Stimulated activated effector memory CD8-positive, alpha-beta T cell treated with anti-CD3 and anti-CD28 coated beads, Interleukin-12 subunit alpha, Interleukin-12 subunit beta, amount 100 ng/mL, for 72 hours (primary cell): ENCODE measurements around the gene NDP.
A peak's percentile ranks its signal among the peaks of the same experiment; 100 is the strongest.

Experiments
- ATAC-seq: fragments of 150-1000 bp; cut with Tn5 transposase; 2 replicates; pipeline ENCODE4 v1.10.0; 2021
- DNase-seq, 2 donors: peaks; one replicate each; pipeline ENCODE4 v3.0.0; 2021 to 2022; ENCODE audit warnings: low spot score in 2 of 2
- H3K27ac Mint-ChIP-seq: one replicate; pipeline ENCODE4 v1.8.0; 2022; ENCODE audit warnings: mild to moderate bottlenecking, mixed read lengths
- H3K36me3 Mint-ChIP-seq: one replicate; pipeline ENCODE4 v1.8.0; 2022; ENCODE audit warnings: mild to moderate bottlenecking, mixed read lengths
- H3K4me1 Mint-ChIP-seq: one replicate; pipeline ENCODE4 v1.8.0; 2022; ENCODE audit warnings: mixed read lengths
- H3K4me3 Mint-ChIP-seq: one replicate; pipeline ENCODE4 v1.8.0; 2022; ENCODE audit warnings: mild to moderate bottlenecking, mixed read lengths
- H3K9me3 Mint-ChIP-seq: one replicate; pipeline ENCODE4 v1.8.0; 2022; ENCODE audit warnings: mixed read lengths

NDP gene

GRCh38 chrX:43978226-43978625 lies 5.0 kb upstream of the NDP start:
- no peak for ATAC-seq
- Mint-ChIP-seq H3K4me1 (peaks cover 5% of the 10 kb centered on the region), H3K27ac (no peak overlapping the region), H3K36me3 (no peaks in the 10 kb centered on the region), H3K9me3 (no peaks in the 10 kb centered on the region), H3K4me3 (no peak overlapping the region)
- DNase-seq, result no peak

GRCh38 chrX:43976205-43976604 lies 3.0 kb upstream of the NDP start:
- Mint-ChIP-seq H3K27ac (no peak overlapping the region), H3K4me3 (no peak overlapping the region), H3K36me3 (no peaks in the 10 kb centered on the region), H3K9me3 (no peaks in the 10 kb centered on the region), H3K4me1 (peaks cover 8% of the 10 kb centered on the region)
- no peak for DNase-seq
- ATAC-seq, result no peak

- Mint-ChIP-seq H3K36me3 (no peaks in the 10 kb centered on the region), H3K27ac (peak overlapping the region; percentile 82), H3K9me3 (no peaks in the 10 kb centered on the region), H3K4me3 (no peak overlapping the region), H3K4me1 (peaks cover 8% of the 10 kb centered on the region)
- ATAC-seq (no peak), DNase-seq (no peak)
Measured at GRCh38 chrX:43975796-43976195, 2.6 kb upstream of the NDP start.

- Mint-ChIP-seq H3K4me1 (peaks cover 8% of the 10 kb centered on the region), H3K36me3 (no peaks in the 10 kb centered on the region), H3K4me3 (no peak overlapping the region), H3K9me3 (no peaks in the 10 kb centered on the region), H3K27ac (peak overlapping the region; percentile 82)
- no peak for DNase-seq
- no peak for ATAC-seq
Measured at GRCh38 chrX:43974741-43975465, 1.7 kb upstream of the NDP start.

GRCh38 chrX:43974100-43974475 lies 898 bp upstream of the NDP start:
- no peak overlapping the region for H3K27ac Mint-ChIP-seq
- DNase-seq (no peak), ATAC-seq (no peak)
- peak overlapping the region; percentile 62 for H3K4me3 Mint-ChIP-seq
- peaks cover 8% of the 10 kb centered on the region for H3K4me1 Mint-ChIP-seq
- H3K36me3 Mint-ChIP-seq, result no peaks in the 10 kb centered on the region
- H3K9me3 Mint-ChIP-seq, result no peaks in the 10 kb centered on the region

DNA sequence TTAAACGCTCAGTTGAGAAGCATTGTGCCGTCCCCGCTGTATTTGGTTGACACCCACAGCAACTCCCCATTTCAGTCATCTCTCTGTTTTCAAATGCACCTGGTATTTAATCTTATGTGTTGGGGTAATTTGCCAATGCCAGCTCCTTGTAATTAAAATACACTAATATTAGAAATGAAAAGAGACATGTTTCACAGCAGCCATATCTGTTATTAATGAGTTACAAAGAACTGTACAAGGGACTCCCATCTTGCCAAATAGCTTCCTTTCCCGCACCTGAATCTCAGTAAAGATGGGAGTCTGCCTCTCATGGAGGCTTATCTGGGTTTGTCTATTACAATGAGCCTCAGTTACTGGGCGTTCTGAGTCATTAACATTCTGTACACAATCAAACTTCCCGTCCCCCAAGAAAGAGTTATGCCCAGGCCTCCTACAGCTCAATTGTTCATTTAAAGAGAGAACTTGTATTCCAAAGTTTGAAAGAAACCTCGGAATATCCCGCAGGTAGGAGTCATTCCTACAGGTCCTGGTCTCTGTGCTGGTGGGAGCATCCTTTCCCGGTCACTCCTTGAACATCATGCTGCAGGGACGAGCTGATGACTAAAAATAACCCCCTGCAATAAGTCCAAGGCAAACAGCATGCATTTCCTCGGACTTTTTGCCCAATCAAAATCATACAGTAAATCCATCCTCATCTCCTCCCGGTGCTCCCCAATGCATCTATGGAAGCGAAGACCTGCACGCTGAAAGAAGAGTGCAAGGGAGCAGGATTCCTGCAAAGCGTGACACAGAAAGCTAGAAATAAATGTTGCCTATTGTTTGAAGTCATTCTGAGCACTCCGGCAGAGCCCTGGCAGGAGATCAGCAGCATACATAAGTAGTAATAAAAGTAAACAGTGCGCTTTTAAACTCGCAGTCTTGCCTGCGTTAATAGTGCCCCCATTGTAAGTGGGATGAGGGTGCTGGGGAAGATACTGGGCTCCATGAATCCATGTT lies 926 bp downstream of the NDP start:
- no peak for DNase-seq
- ATAC-seq, result no peak
- H3K36me3 Mint-ChIP-seq, result no peaks in the 10 kb centered on the region
- peak overlapping the region; percentile 62 for H3K4me3 Mint-ChIP-seq
- peaks cover 8% of the 10 kb centered on the region for H3K4me1 Mint-ChIP-seq
- H3K27ac Mint-ChIP-seq, result no peak overlapping the region
- no peaks in the 10 kb centered on the region for H3K9me3 Mint-ChIP-seq

- no peak overlapping the region for H3K27ac Mint-ChIP-seq
- H3K36me3 Mint-ChIP-seq, result no peaks in the 10 kb centered on the region
- H3K4me3 Mint-ChIP-seq, result no peak overlapping the region
- DNase-seq (no peak), ATAC-seq (peak; percentile 64)
- H3K4me1 Mint-ChIP-seq, result peaks cover 8% of the 10 kb centered on the region
- no peaks in the 10 kb centered on the region for H3K9me3 Mint-ChIP-seq
Measured at GRCh38 chrX:43970528-43970927, 2.7 kb downstream of the NDP start.

- no peak overlapping the region for H3K27ac Mint-ChIP-seq
- H3K4me1 Mint-ChIP-seq, result peaks cover 8% of the 10 kb centered on the region
- no peaks in the 10 kb centered on the region for H3K36me3 Mint-ChIP-seq
- H3K4me3 Mint-ChIP-seq, result no peak overlapping the region
- no peak for ATAC-seq
- no peaks in the 10 kb centered on the region for H3K9me3 Mint-ChIP-seq
- no peak for DNase-seq
Measured at GRCh38 chrX:43969504-43970501, 3.4 kb downstream of the NDP start.

- no peak overlapping the region for H3K27ac Mint-ChIP-seq
- ATAC-seq, result no peak
- H3K9me3 Mint-ChIP-seq, result no peaks in the 10 kb centered on the region
- peaks cover 4% of the 10 kb centered on the region for H3K4me1 Mint-ChIP-seq
- no peak overlapping the region for H3K4me3 Mint-ChIP-seq
- no peaks in the 10 kb centered on the region for H3K36me3 Mint-ChIP-seq
- no peak for DNase-seq
Measured at GRCh38 chrX:43968359-43968781, 4.8 kb downstream of the NDP start.

DNA sequence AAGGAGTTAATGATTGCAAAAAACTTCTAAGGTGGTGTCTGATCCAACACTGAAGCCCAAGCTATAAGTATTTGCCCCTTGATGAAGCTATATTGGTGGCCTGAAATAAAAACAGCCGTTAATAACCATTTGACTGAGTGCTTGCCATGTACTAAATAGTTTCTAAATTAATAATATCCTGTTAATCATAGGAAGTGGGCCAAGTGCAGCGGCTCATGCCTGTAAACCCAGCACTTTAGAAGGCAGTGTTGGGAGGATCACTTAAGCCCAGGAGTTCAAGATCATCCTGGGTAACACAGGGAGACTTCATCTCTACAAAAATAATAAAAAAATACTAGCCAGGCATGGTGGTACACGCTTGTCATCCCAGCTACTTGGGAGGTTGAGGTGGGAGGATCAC lies 8.3 kb downstream of the NDP start:
- no peak for ATAC-seq
- H3K4me3 Mint-ChIP-seq, result no peak overlapping the region
- no peaks in the 10 kb centered on the region for H3K9me3 Mint-ChIP-seq
- DNase-seq, result no peak
- no peak overlapping the region for H3K27ac Mint-ChIP-seq
- no peaks in the 10 kb centered on the region for H3K36me3 Mint-ChIP-seq
- no peaks in the 10 kb centered on the region for H3K4me1 Mint-ChIP-seq

- DNase-seq (no peak), ATAC-seq (no peak)
- Mint-ChIP-seq H3K36me3 (no peaks in the 10 kb centered on the region), H3K4me1 (no peaks in the 10 kb centered on the region), H3K9me3 (no peaks in the 10 kb centered on the region), H3K27ac (no peak overlapping the region), H3K4me3 (no peak overlapping the region)
Measured at GRCh38 chrX:43963726-43964125, 9.5 kb downstream of the NDP start.

- Mint-ChIP-seq H3K9me3 (no peaks in the 10 kb centered on the region), H3K4me1 (no peaks in the 10 kb centered on the region), H3K27ac (no peak overlapping the region), H3K36me3 (no peaks in the 10 kb centered on the region), H3K4me3 (no peak overlapping the region)
- ATAC-seq, result no peak
- no peak for DNase-seq
Measured at GRCh38 chrX:43962636-43963035, 10.6 kb downstream of the NDP start.

- Mint-ChIP-seq H3K36me3 (no peaks in the 10 kb centered on the region), H3K27ac (no peak overlapping the region), H3K4me3 (no peak overlapping the region), H3K9me3 (no peaks in the 10 kb centered on the region), H3K4me1 (no peaks in the 10 kb centered on the region)
- ATAC-seq (no peak), DNase-seq (no peak)
Measured at GRCh38 chrX:43961699-43962098, 11.5 kb downstream of the NDP start.

GRCh38 chrX:43958529-43958928 lies 14.7 kb downstream of the NDP start:
- peak; percentile 70 for ATAC-seq
- no peaks in the 10 kb centered on the region for H3K4me1 Mint-ChIP-seq
- H3K4me3 Mint-ChIP-seq, result no peak overlapping the region
- no peaks in the 10 kb centered on the region for H3K36me3 Mint-ChIP-seq
- no peak overlapping the region for H3K27ac Mint-ChIP-seq
- peak in 1 of 2 donors; percentile 1 for DNase-seq
- H3K9me3 Mint-ChIP-seq, result no peaks in the 10 kb centered on the region

- Mint-ChIP-seq H3K9me3 (no peaks in the 10 kb centered on the region), H3K4me1 (no peaks in the 10 kb centered on the region), H3K27ac (no peak overlapping the region), H3K36me3 (no peaks in the 10 kb centered on the region), H3K4me3 (no peak overlapping the region)
- ATAC-seq (no peak), DNase-seq (no peak)
Measured at GRCh38 chrX:43956034-43956433, 17.2 kb downstream of the NDP start.
